Fibroblast of mammary gland (primary cell): ENCODE results near the gene WASHC4.

Source experiments
- DNase-seq: peaks from one replicate; pipeline ENCODE4 v3.0.0-alpha.2; 2010; ENCODE audit warnings: low read depth
- H3K4me3 ChIP-seq: 2 replicates; pipeline ENCODE4 v1.5.1; 2011; ENCODE audit warnings: low read depth, mild to moderate bottlenecking, low read length, moderate library complexity; ENCODE audit not compliant: control insufficient read depth
- TF ChIP-seq, protein P1 (sequence below): conservative IDR thresholded peaks from 2 replicates; pipeline ENCODE4 v1.5.1; 2011; ENCODE audit warnings: low read depth, low read length, inconsistent platforms; ENCODE audit not compliant: control insufficient read depth, insufficient read depth

The WASHC4 gene

GRCh38 chr12:105120551-105120950 lies 13.0 kb downstream of the WASHC4 start:
- H3K4me3 ChIP-seq = no peak overlapping the region
- TF ChIP-seq, protein P1, sequence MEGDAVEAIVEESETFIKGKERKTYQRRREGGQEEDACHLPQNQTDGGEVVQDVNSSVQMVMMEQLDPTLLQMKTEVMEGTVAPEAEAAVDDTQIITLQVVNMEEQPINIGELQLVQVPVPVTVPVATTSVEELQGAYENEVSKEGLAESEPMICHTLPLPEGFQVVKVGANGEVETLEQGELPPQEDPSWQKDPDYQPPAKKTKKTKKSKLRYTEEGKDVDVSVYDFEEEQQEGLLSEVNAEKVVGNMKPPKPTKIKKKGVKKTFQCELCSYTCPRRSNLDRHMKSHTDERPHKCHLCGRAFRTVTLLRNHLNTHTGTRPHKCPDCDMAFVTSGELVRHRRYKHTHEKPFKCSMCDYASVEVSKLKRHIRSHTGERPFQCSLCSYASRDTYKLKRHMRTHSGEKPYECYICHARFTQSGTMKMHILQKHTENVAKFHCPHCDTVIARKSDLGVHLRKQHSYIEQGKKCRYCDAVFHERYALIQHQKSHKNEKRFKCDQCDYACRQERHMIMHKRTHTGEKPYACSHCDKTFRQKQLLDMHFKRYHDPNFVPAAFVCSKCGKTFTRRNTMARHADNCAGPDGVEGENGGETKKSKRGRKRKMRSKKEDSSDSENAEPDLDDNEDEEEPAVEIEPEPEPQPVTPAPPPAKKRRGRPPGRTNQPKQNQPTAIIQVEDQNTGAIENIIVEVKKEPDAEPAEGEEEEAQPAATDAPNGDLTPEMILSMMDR = no peak
- peak; percentile 25 for DNase-seq

GRCh38 chr12:105138248-105138647 lies 30.7 kb downstream of the WASHC4 start:
- no peak for DNase-seq
- TF ChIP-seq, protein P1 = no peak

GRCh38 chr12:105141320-105141922 lies 33.9 kb downstream of the WASHC4 start:
- no peak overlapping the region for H3K4me3 ChIP-seq
- DNase-seq = no peak

More at GRCh38 chr12:105138248-105138647, 30.7 kb downstream of the WASHC4 start:
- no peak overlapping the region for H3K4me3 ChIP-seq

DNA sequence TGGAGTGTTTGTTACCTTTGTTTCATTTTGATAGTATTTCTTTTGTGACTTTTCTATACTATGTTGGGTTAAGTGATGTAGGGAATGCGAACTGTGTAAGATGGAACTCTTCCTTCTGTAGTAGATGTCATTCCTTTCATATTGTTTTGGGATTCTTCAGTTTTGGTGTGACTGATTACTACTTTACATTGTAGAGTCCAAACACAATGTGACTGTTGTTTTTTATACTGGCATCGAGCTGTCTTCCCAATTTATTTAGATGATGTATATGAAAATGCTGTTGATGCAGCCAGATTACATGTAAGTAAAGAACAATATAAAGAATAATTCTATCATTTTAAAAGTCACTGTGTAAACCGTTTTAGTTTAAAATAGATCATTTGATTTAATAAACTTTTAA lies 34.7 kb downstream of the WASHC4 start:
- TF ChIP-seq, protein P1 = no peak
- DNase-seq = no peak
- no peak overlapping the region for H3K4me3 ChIP-seq

More at GRCh38 chr12:105141320-105141922, 33.9 kb downstream of the WASHC4 start:
- TF ChIP-seq, protein P1 = no peak

DNA sequence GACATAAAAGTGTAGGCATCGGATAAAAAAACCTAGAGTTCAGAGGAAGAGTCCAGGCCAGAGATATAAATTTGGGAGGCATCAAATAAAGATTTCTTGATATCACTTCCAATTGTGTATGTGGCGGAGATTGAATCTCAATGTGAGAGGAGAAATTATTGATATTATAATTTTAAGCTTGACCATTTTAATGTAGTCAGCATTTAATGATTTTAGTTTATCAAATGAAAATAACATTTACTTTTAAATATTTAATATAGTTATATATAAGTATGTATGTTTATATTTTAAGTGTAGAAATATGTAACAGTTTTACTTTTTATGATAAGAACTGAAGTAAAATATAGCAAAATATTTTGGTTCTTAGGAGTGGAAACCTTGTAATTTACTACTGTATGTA lies 48.7 kb downstream of the WASHC4 start:
- no peak for DNase-seq
- TF ChIP-seq, protein P1 = no peak
- no peak overlapping the region for H3K4me3 ChIP-seq

GRCh38 chr12:105157606-105158005 lies 50.1 kb downstream of the WASHC4 start:
- DNase-seq = no peak
- no peak overlapping the region for H3K4me3 ChIP-seq
- TF ChIP-seq, protein P1 = no peak

GRCh38 chr12:105158876-105159275 lies 51.3 kb downstream of the WASHC4 start:
- H3K4me3 ChIP-seq = no peak overlapping the region
- TF ChIP-seq, protein P1 = no peak

More at GRCh38 chr12:105158876-105159275, 51.3 kb downstream of the WASHC4 start:
- no peak for DNase-seq
